Activated T-cell treated with anti-CD3 and anti-CD28 coated beads, Interleukin-2, amount 50 U/mL, for 48 hours (primary cell): ENCODE data around the gene SMIM44.
"Not testable (repeated sequence)": the region's sequence is repeated elsewhere in the genome, so short reads cannot be mapped to it uniquely, and the experiment has no call there.

Experiments
- DNase-seq, 2 experiments: peaks; one replicate each; pipeline ENCODE4 v3.0.0-alpha.2; 2020

Gene SMIM44

GRCh38 chr19:3483226-3483628 is at the start of gene SMIM44:
TSS of gene SMIM44 (minus strand) at chr19:3483441. CDS start at chr19:3483403, 38 bp downstream.
- DNase-seq: no peak

GRCh38 chr19:3533033-3533432 is 49.8 kb upstream of the SMIM44 start:
- DNase-seq: no peak

GRCh38 chr19:3532154-3532786 is 49.0 kb upstream of the SMIM44 start:
- DNase-seq: no peak

GRCh38 chr19:3531716-3532115 is 48.5 kb upstream of the SMIM44 start:
- no peak for DNase-seq

GRCh38 chr19:3530389-3530788 is 47.1 kb upstream of the SMIM44 start:
- DNase-seq: no peak

- not testable (repeated sequence) for DNase-seq
These were observed 46.1 kb upstream of the SMIM44 start for GRCh38 chr19:3529299-3529698.

GRCh38 chr19:3528539-3529211 is 45.4 kb upstream of the SMIM44 start:
- DNase-seq: no peak

- DNase-seq: no peak
These were observed 44.8 kb upstream of the SMIM44 start for GRCh38 chr19:3528080-3528479.

- DNase-seq: no peak
These were observed 44.1 kb upstream of the SMIM44 start for GRCh38 chr19:3527238-3527910.

- no peak for DNase-seq
These were observed 43.4 kb upstream of the SMIM44 start for GRCh38 chr19:3526507-3527237.

- no peak for DNase-seq
These were observed 41.7 kb upstream of the SMIM44 start for GRCh38 chr19:3524904-3525451.

GRCh38 chr19:3524078-3524842 is 41.0 kb upstream of the SMIM44 start:
- DNase-seq: no peak

- DNase-seq: no peak
These were observed 40.3 kb upstream of the SMIM44 start for GRCh38 chr19:3523361-3524077.

- DNase-seq: no peak
These were observed 39.5 kb upstream of the SMIM44 start for GRCh38 chr19:3522421-3523360.

GRCh38 chr19:3521104-3521445 is 37.8 kb upstream of the SMIM44 start:
- no peak for DNase-seq

GRCh38 chr19:3520166-3521103 is 37.2 kb upstream of the SMIM44 start:
- DNase-seq: no peak

- DNase-seq: no peak
These were observed 35.9 kb upstream of the SMIM44 start for GRCh38 chr19:3519126-3519525.

GRCh38 chr19:3518659-3519058 is 35.4 kb upstream of the SMIM44 start:
- DNase-seq: no peak

GRCh38 chr19:3518255-3518654 is 35.0 kb upstream of the SMIM44 start:
- DNase-seq: no peak
